IMR-90 (cell line): ENCODE measurements around the gene SIRT5. TPM values are rescaled to one million over a fixed set of nuclear protein-coding genes. Genes with fewer than 3 reads are reported as not detected.

ENCODE experiments used
- ATAC-seq: fragments of 200-7000 bp; cut with Tn5 transposase; 2 replicates; pipeline ENCODE4 v1.9.1; 2020; ENCODE audit warnings: low read depth, mild to moderate bottlenecking, moderate library complexity
- BruUV-seq: library from RNA; stranded (reverse); fragments of 400-500 nt; replicated peaks from 2 replicates; lab custom pipeline; 2021; lab: Mats Ljungman, UMichigan
- CTCF ChIA-PET: fragments of 300-600 bp; formaldehyde crosslinking; extraction: SDS; loops from one replicate; lab custom pipeline; 2021; ENCODE audit warnings: antibody characterized with exemption; lab: Yijun Ruan, JAX
- POLR2A ChIA-PET: fragments of 300-600 bp; sonication (Branson Sonifier 250); formaldehyde crosslinking; loops from one replicate; lab custom pipeline; 2022; ENCODE audit warnings: antibody characterized with exemption; ENCODE audit not compliant: unreplicated experiment; lab: Charles Lee
- DNase-seq: peaks from one replicate; pipeline ENCODE4 v3.0.0; 2013
- H2AFZ ChIP-seq: replicated peaks from 2 replicates; pipeline ENCODE3; 2013; ENCODE audit warnings: low read length, mild to moderate bottlenecking; ENCODE audit not compliant: poor library complexity
- H2AK5ac ChIP-seq: 2 replicates; pipeline ENCODE4 v1.6.1; 2013; ENCODE audit warnings: low read depth, low read length, inconsistent platforms
- H2AK9ac ChIP-seq: replicated peaks from 2 replicates; pipeline ENCODE3; 2013; ENCODE audit warnings: mild to moderate bottlenecking, low read depth, low read length, moderate library complexity; ENCODE audit not compliant: poor library complexity
- H2BK120ac ChIP-seq: 2 replicates; pipeline ENCODE4 v1.6.1; 2013; ENCODE audit warnings: low read depth, low read length, inconsistent platforms
- H2BK15ac ChIP-seq: 3 replicates; pipeline ENCODE4 v1.6.1; 2013; ENCODE audit warnings: low read depth, low read length, inconsistent platforms
- H2BK20ac ChIP-seq: 2 replicates; pipeline ENCODE4 v1.6.1; 2013; ENCODE audit warnings: low read depth, mild to moderate bottlenecking, inconsistent platforms, low read length, moderate library complexity
- H2BK5ac ChIP-seq: 2 replicates; pipeline ENCODE4 v1.6.1; 2013; ENCODE audit warnings: mild to moderate bottlenecking, low read depth, low read length, inconsistent platforms; ENCODE audit not compliant: poor library complexity, severe bottlenecking
- H3K14ac ChIP-seq: replicated peaks from 2 replicates; pipeline ENCODE4 v1.6.1; 2013; ENCODE audit warnings: low read depth, low read length, inconsistent platforms
- H3K18ac ChIP-seq: 2 replicates; pipeline ENCODE4 v1.6.1; 2013; ENCODE audit warnings: low read depth, low read length, control low read depth
- H3K23ac ChIP-seq: 2 replicates; pipeline ENCODE4 v1.6.1; 2013; ENCODE audit warnings: low read depth, low read length, inconsistent platforms
- H3K27ac ChIP-seq: 2 replicates; pipeline ENCODE4 v1.5.1; 2013; ENCODE audit warnings: mild to moderate bottlenecking, control low read depth, low read length; ENCODE audit not compliant: insufficient read depth
- H3K27me3 ChIP-seq: 2 replicates; pipeline ENCODE4 v1.6.1; 2013; ENCODE audit warnings: low read length; ENCODE audit not compliant: control insufficient read depth, insufficient read depth
- H3K36me3 ChIP-seq: 2 replicates; pipeline ENCODE4 v1.6.1; 2013; ENCODE audit warnings: low read length, mixed read lengths; ENCODE audit not compliant: control insufficient read depth, insufficient read depth
- H3K4ac ChIP-seq: 2 replicates; pipeline ENCODE4 v1.6.1; 2013; ENCODE audit warnings: low read depth, low read length, inconsistent platforms
- H3K4me1 ChIP-seq: 2 replicates; pipeline ENCODE4 v1.6.1; 2013; ENCODE audit warnings: low read length, mixed read lengths; ENCODE audit not compliant: control insufficient read depth, insufficient read depth
- H3K4me2 ChIP-seq: 2 replicates; pipeline ENCODE4 v1.6.1; 2013; ENCODE audit warnings: low read depth, mild to moderate bottlenecking, control low read depth, low read length, moderate library complexity
- H3K4me3 ChIP-seq: 2 replicates; pipeline ENCODE4 v1.5.1; 2013; ENCODE audit warnings: low read depth, mild to moderate bottlenecking, control low read depth, low read length, moderate library complexity; ENCODE audit not compliant: insufficient read depth
- H3K56ac ChIP-seq: 2 replicates; pipeline ENCODE4 v1.6.1; 2013; ENCODE audit warnings: low read length, inconsistent platforms; ENCODE audit not compliant: insufficient read depth; ENCODE audit errors: extremely low read depth
- H3K79me1 ChIP-seq, 2 experiments: 2 replicates each; pipeline ENCODE4 v1.6.1; 2013; ENCODE audit warnings: low read length in 2 of 2, inconsistent platforms in 1 of 2, low read depth in 1 of 2
- H3K9ac ChIP-seq: 2 replicates; pipeline ENCODE4 v1.6.1; 2013; ENCODE audit warnings: low read depth, low read length, control low read depth
- H3K9me1 ChIP-seq: 2 replicates; pipeline ENCODE4 v1.6.1; 2013; ENCODE audit warnings: low read length, inconsistent platforms; ENCODE audit not compliant: insufficient read depth
- H3K9me3 ChIP-seq: 2 replicates; pipeline ENCODE4 v1.6.1; 2013; ENCODE audit warnings: low read length; ENCODE audit not compliant: control insufficient read depth, insufficient read depth
- H4K20me1 ChIP-seq: 2 replicates; pipeline ENCODE4 v1.6.1; 2013; ENCODE audit warnings: low read length, inconsistent platforms; ENCODE audit not compliant: insufficient read depth
- H4K5ac ChIP-seq: 2 replicates; pipeline ENCODE4 v1.6.1; 2013; ENCODE audit warnings: mild to moderate bottlenecking, low read depth, low read length, control low read depth
- H4K8ac ChIP-seq, 2 experiments: 2 replicates each; pipeline ENCODE4 v1.6.1; 2013; ENCODE audit warnings: low read depth in 2 of 2, low read length in 2 of 2, control low read depth in 1 of 2, inconsistent platforms in 1 of 2
- H4K91ac ChIP-seq: 2 replicates; pipeline ENCODE4 v1.6.1; 2013; ENCODE audit warnings: low read depth, low read length, inconsistent platforms; ENCODE audit not compliant: insufficient read depth
- BHLHE40 ChIP-seq: fragments of 150-350 bp; IDR thresholded peaks from 2 replicates; pipeline ENCODE4 v1.6.1; 2016; ENCODE audit warnings: mild to moderate bottlenecking, low read depth, low read length
- CEBPB ChIP-seq: IDR thresholded peaks from 2 replicates; pipeline ENCODE4 v1.6.1; 2012; ENCODE audit warnings: low read depth, low read length, improper control_type of control experiment
- CHD1 ChIP-seq: IDR thresholded peaks from 2 replicates; pipeline ENCODE4 v1.6.1; 2012; ENCODE audit warnings: low read depth, low read length, improper control_type of control experiment
- CTCF ChIP-seq: conservative IDR thresholded peaks from 2 replicates; pipeline ENCODE4 v1.5.1; 2012; ENCODE audit warnings: mild to moderate bottlenecking, low read depth, low read length, improper control_type of control experiment
- ELK1 ChIP-seq: fragments of 150-350 bp; IDR thresholded peaks from 2 replicates; pipeline ENCODE4 v1.6.1; 2016; ENCODE audit warnings: low read depth, mild to moderate bottlenecking, low read length, moderate library complexity, borderline replicate concordance
- FOS ChIP-seq: fragments of 150-350 bp; IDR thresholded peaks from 2 replicates; pipeline ENCODE4 v1.6.1; 2016; ENCODE audit warnings: low read depth, low read length
- MAFK ChIP-seq: IDR thresholded peaks from 2 replicates; pipeline ENCODE4 v1.6.1; 2012; ENCODE audit warnings: low read depth, low read length, improper control_type of control experiment
- MAZ ChIP-seq: IDR thresholded peaks from 2 replicates; pipeline ENCODE4 v1.6.1; 2012; ENCODE audit warnings: low read depth, mild to moderate bottlenecking, low read length, improper control_type of control experiment, moderate library complexity, borderline replicate concordance
- MXI1 ChIP-seq: IDR thresholded peaks from 2 replicates; pipeline ENCODE4 v1.6.1; 2012; ENCODE audit warnings: low read depth, mild to moderate bottlenecking, low read length, moderate library complexity, borderline replicate concordance
- NFE2L2 ChIP-seq: fragments of 150-350 bp; IDR thresholded peaks from 2 replicates; pipeline ENCODE4 v1.6.1; 2016; ENCODE audit warnings: low read depth, mild to moderate bottlenecking, low read length
- POLR2A ChIP-seq: IDR thresholded peaks from 2 replicates; pipeline ENCODE4 v1.6.1; 2012; ENCODE audit warnings: mild to moderate bottlenecking, low read depth, low read length
- RAD21 ChIP-seq: IDR thresholded peaks from 2 replicates; pipeline ENCODE4 v1.6.1; 2012; ENCODE audit warnings: low read length, improper control_type of control experiment
- RCOR1 ChIP-seq: IDR thresholded peaks from 2 replicates; pipeline ENCODE4 v1.6.1; 2012; ENCODE audit warnings: mild to moderate bottlenecking, low read length, improper control_type of control experiment; ENCODE audit not compliant: insufficient replicate concordance
- RFX5 ChIP-seq: IDR thresholded peaks from 2 replicates; pipeline ENCODE4 v1.8.0; 2012; ENCODE audit warnings: low read depth, mild to moderate bottlenecking, low read length, moderate library complexity
- SMC3 ChIP-seq: fragments of 150-350 bp; IDR thresholded peaks from 2 replicates; pipeline ENCODE4 v1.6.1; 2016; ENCODE audit warnings: low read depth, mild to moderate bottlenecking, antibody characterized with exemption, low read length, moderate library complexity
- USF2 ChIP-seq: fragments of 150-350 bp; IDR thresholded peaks from 2 replicates; pipeline ENCODE4 v1.6.1; 2017; ENCODE audit warnings: mild to moderate bottlenecking, antibody characterized with exemption, low read length, low read depth
- dilution Hi-C: fragments of 300-500 bp; cut with HindIII; formaldehyde crosslinking; loops from one replicate; pipeline ENCODE4 v1.14.3; 2018; ENCODE audit warnings: low sequenced_read_pairs; ENCODE audit not compliant: unreplicated experiment
- in situ Hi-C: fragments of 300-500 bp; cut with MboI; formaldehyde crosslinking; loops from 3 replicates; pipeline ENCODE4 v1.14.3; 2019; ENCODE audit warnings: low sequenced_read_pairs, inconsistent platforms, mixed read lengths
- intact Hi-C: fragments of 100-400 bp; cut with micrococcal nuclease; formaldehyde crosslinking; loops from 2 replicates; pipeline ENCODE4 v1.10.0; 2022
- polyA plus RNA-seq, 3 experiments: library from polyadenylated mRNA; depleted of rRNA; stranded (reverse); fragments of >200 nt; gene quantifications; 2 replicates each; pipeline ENCODE4 v1.2.3, GENCODE V29; 2012; ENCODE audit warnings: low replicate concordance in 1 of 3
- total RNA-seq: library from RNA; depleted of rRNA; stranded (reverse); fragments of >200 nt; gene quantifications from 2 replicates; pipeline ENCODE4 v1.2.3, GENCODE V29; 2012

SIRT5 gene
- total and polyA plus RNA-seq, 2 of the 4 experiments (the other 2 are of a cell fraction) = 4.7 to 5.2 TPM

- Histone ChIP-seq H2BK120ac (no peak overlapping the region), H4K20me1 (no peaks in the 10 kb centered on the region)
- BruUV-seq = no TSS peak
Observed at GRCh38 chr6:13545885-13546284, 28.5 kb upstream of the SIRT5 start.

More at GRCh38 chr6:13545885-13546284, 28.5 kb upstream of the SIRT5 start:
- ATAC-seq (no peak), DNase-seq (no peak)
- in situ Hi-C loops (loop anchor here (25.0 kb wide), 1 partner anchor 359 kb away; no protein-coding TSS in a partner anchor), dilution Hi-C loops (no loop called here), intact Hi-C loops (no loop called here)
- POLR2A ChIA-PET = no interaction called here
- Histone ChIP-seq H2AK5ac (no peak overlapping the region), H3K9me1 (no peaks in the 10 kb centered on the region), H3K9ac (no peak overlapping the region), H3K4me1 (no peaks in the 10 kb centered on the region), H2AFZ (no peak overlapping the region), H3K14ac (no peak overlapping the region), H3K27ac (no peak overlapping the region), H3K79me1 (no peaks in the 10 kb centered on the region), H3K23ac (no peak overlapping the region), H4K5ac (no peak overlapping the region), H2AK9ac (no peak overlapping the region), H3K36me3 (no peaks in the 10 kb centered on the region), H2BK5ac (no peak overlapping the region), H3K4me2 (no peak overlapping the region), H3K4ac (no peak overlapping the region), H2BK15ac (no peak overlapping the region), H3K18ac (no peak overlapping the region), H3K4me3 (no peak overlapping the region), H3K9me3 (no peaks in the 10 kb centered on the region), H3K27me3 (no peaks in the 10 kb centered on the region; the same call in 1 of the 2 replicates), H3K56ac (no peak overlapping the region), H2BK20ac (no peak overlapping the region), H4K8ac (no peak overlapping the region), H4K91ac (no peak overlapping the region)
- CTCF ChIA-PET = no interaction called here
- TF ChIP-seq RFX5 (no peak), POLR2A (no peak), BHLHE40 (no peak), RCOR1 (no peak), ELK1 (no peak), MAZ (no peak), RAD21 (no peak), NFE2L2 (no peak), CEBPB (no peak), CTCF (no peak), CHD1 (no peak), MAFK (no peak), FOS (no peak), MXI1 (no peak), SMC3 (no peak), USF2 (no peak)
